ENCODE results near the gene GLDC. TPM values are rescaled to one million over a fixed set of nuclear protein-coding genes. Genes with fewer than 3 reads are reported as not detected.

The GLDC gene
- total RNA-seq, 1 donor, result 0.21 TPM

GRCh38 chr9:6581253-6581652 is 64.3 kb downstream of the GLDC start:
- Histone ChIP-seq H3K27me3 (ENCODE audit: insufficient read depth, low read length) (no peaks in the 10 kb centered on the region), H3K9me3 (ENCODE audit: low read depth, low read length) (no peaks in the 10 kb centered on the region), H3K4me1 (ENCODE audit: insufficient read depth, low read length) (peaks cover 10% of the 10 kb centered on the region), H3K4me3 (ENCODE audit: low read length) (no peak overlapping the region)

- Histone ChIP-seq H3K4me1 (ENCODE audit: insufficient read depth, low read length) (peaks cover 21% of the 10 kb centered on the region), H3K27me3 (ENCODE audit: insufficient read depth, low read length) (no peaks in the 10 kb centered on the region), H3K9me3 (ENCODE audit: low read depth, low read length) (no peaks in the 10 kb centered on the region), H3K4me3 (ENCODE audit: low read length) (no peak overlapping the region)
These were observed 65.9 kb downstream of the GLDC start for GRCh38 chr9:6579613-6580012.

- H3K4me3 ChIP-seq (ENCODE audit: low read length), result no peak overlapping the region
- H3K9me3 ChIP-seq (ENCODE audit: low read depth, low read length), result no peaks in the 10 kb centered on the region
- H3K4me1 ChIP-seq (ENCODE audit: insufficient read depth, low read length), result peaks cover 15% of the 10 kb centered on the region
- H3K27me3 ChIP-seq (ENCODE audit: insufficient read depth, low read length), result no peaks in the 10 kb centered on the region
These were observed 68.5 kb downstream of the GLDC start for GRCh38 chr9:6576987-6577386.

GRCh38 chr9:6575324-6576034 is 70.0 kb downstream of the GLDC start:
- H3K4me3 ChIP-seq (ENCODE audit: low read length), result no peak overlapping the region

GRCh38 chr9:6567140-6567591 is 78.4 kb downstream of the GLDC start:
- peaks cover 5% of the 10 kb centered on the region for H3K4me1 ChIP-seq (ENCODE audit: insufficient read depth, low read length)
- H3K27me3 ChIP-seq (ENCODE audit: insufficient read depth, low read length), result no peaks in the 10 kb centered on the region
- H3K9me3 ChIP-seq (ENCODE audit: low read depth, low read length), result no peaks in the 10 kb centered on the region
- no peak overlapping the region for H3K4me3 ChIP-seq (ENCODE audit: low read length)

More at GRCh38 chr9:6575324-6576034, 70.0 kb downstream of the GLDC start:
- no peaks in the 10 kb centered on the region for H3K27me3 ChIP-seq (ENCODE audit: insufficient read depth, low read length)
- H3K9me3 ChIP-seq (ENCODE audit: low read depth, low read length), result no peaks in the 10 kb centered on the region
- H3K4me1 ChIP-seq (ENCODE audit: insufficient read depth, low read length), result peaks cover 15% of the 10 kb centered on the region

GRCh38 chr9:6566409-6567139 is 79.0 kb downstream of the GLDC start:
- Histone ChIP-seq H3K27me3 (ENCODE audit: insufficient read depth, low read length) (no peaks in the 10 kb centered on the region), H3K4me1 (ENCODE audit: insufficient read depth, low read length) (peaks cover 5% of the 10 kb centered on the region), H3K4me3 (ENCODE audit: low read length) (no peak overlapping the region), H3K9me3 (ENCODE audit: low read depth, low read length) (no peaks in the 10 kb centered on the region)

- Histone ChIP-seq H3K4me1 (ENCODE audit: insufficient read depth, low read length) (peaks cover 5% of the 10 kb centered on the region), H3K4me3 (ENCODE audit: low read length) (no peak overlapping the region), H3K9me3 (ENCODE audit: low read depth, low read length) (no peaks in the 10 kb centered on the region), H3K27me3 (ENCODE audit: insufficient read depth, low read length) (no peaks in the 10 kb centered on the region)
These were observed 80.2 kb downstream of the GLDC start for GRCh38 chr9:6565312-6565711.

GRCh38 chr9:6564868-6565267 is 80.7 kb downstream of the GLDC start:
- Histone ChIP-seq H3K27me3 (ENCODE audit: insufficient read depth, low read length) (no peaks in the 10 kb centered on the region), H3K4me1 (ENCODE audit: insufficient read depth, low read length) (peaks cover 5% of the 10 kb centered on the region)

GRCh38 chr9:6564360-6564759 is 81.2 kb downstream of the GLDC start:
- Histone ChIP-seq H3K4me3 (ENCODE audit: low read length) (no peak overlapping the region), H3K9me3 (ENCODE audit: low read depth, low read length) (no peaks in the 10 kb centered on the region), H3K4me1 (ENCODE audit: insufficient read depth, low read length) (peaks cover 5% of the 10 kb centered on the region), H3K27me3 (ENCODE audit: insufficient read depth, low read length) (no peaks in the 10 kb centered on the region)

More at GRCh38 chr9:6564868-6565267, 80.7 kb downstream of the GLDC start:
- Histone ChIP-seq H3K4me3 (ENCODE audit: low read length) (no peak overlapping the region), H3K9me3 (ENCODE audit: low read depth, low read length) (no peaks in the 10 kb centered on the region)

- Histone ChIP-seq H3K9me3 (ENCODE audit: low read depth, low read length) (no peaks in the 10 kb centered on the region), H3K27me3 (ENCODE audit: insufficient read depth, low read length) (no peaks in the 10 kb centered on the region), H3K4me1 (ENCODE audit: insufficient read depth, low read length) (peaks cover 5% of the 10 kb centered on the region), H3K4me3 (ENCODE audit: low read length) (no peak overlapping the region)
These were observed 82.6 kb downstream of the GLDC start for GRCh38 chr9:6562871-6563430.

GRCh38 chr9:6562201-6562600 is 83.3 kb downstream of the GLDC start:
- Histone ChIP-seq H3K4me1 (ENCODE audit: insufficient read depth, low read length) (peaks cover 5% of the 10 kb centered on the region), H3K9me3 (ENCODE audit: low read depth, low read length) (no peaks in the 10 kb centered on the region), H3K4me3 (ENCODE audit: low read length) (no peak overlapping the region), H3K27me3 (ENCODE audit: insufficient read depth, low read length) (no peaks in the 10 kb centered on the region)

GRCh38 chr9:6557883-6558616 is 87.5 kb downstream of the GLDC start:
- no peak overlapping the region for H3K4me3 ChIP-seq (ENCODE audit: low read length)
- no peaks in the 10 kb centered on the region for H3K9me3 ChIP-seq (ENCODE audit: low read depth, low read length)
- no peaks in the 10 kb centered on the region for H3K4me1 ChIP-seq (ENCODE audit: insufficient read depth, low read length)
- no peaks in the 10 kb centered on the region for H3K27me3 ChIP-seq (ENCODE audit: insufficient read depth, low read length)

- Histone ChIP-seq H3K4me1 (ENCODE audit: insufficient read depth, low read length) (no peaks in the 10 kb centered on the region), H3K27me3 (ENCODE audit: insufficient read depth, low read length) (no peaks in the 10 kb centered on the region), H3K9me3 (ENCODE audit: low read depth, low read length) (no peaks in the 10 kb centered on the region), H3K4me3 (ENCODE audit: low read length) (no peak overlapping the region)
These were observed 91.7 kb downstream of the GLDC start for GRCh38 chr9:6553866-6554265.

GRCh38 chr9:6552498-6553121 is 92.9 kb downstream of the GLDC start:
- H3K27me3 ChIP-seq (ENCODE audit: insufficient read depth, low read length), result no peaks in the 10 kb centered on the region
- H3K4me3 ChIP-seq (ENCODE audit: low read length), result no peak overlapping the region
- H3K9me3 ChIP-seq (ENCODE audit: low read depth, low read length), result no peaks in the 10 kb centered on the region
- H3K4me1 ChIP-seq (ENCODE audit: insufficient read depth, low read length), result no peaks in the 10 kb centered on the region
